ENCODE results near the gene IFT122.

IFT122 gene

GRCh38 chr3:129525341-129525968, 85.4 kb downstream of the IFT122 start:
- Mint-ChIP-seq H3K36me3 (ENCODE audit: low read depth) (no peaks in the 10 kb centered on the region), H3K9me3 (no peaks in the 10 kb centered on the region), H3K27me3 (ENCODE audit: low read depth, poor library complexity) (peaks cover 14% of the 10 kb centered on the region), H3K4me3 (no peak overlapping the region), H3K27ac (no peak overlapping the region), H3K4me1 (peaks cover 49% of the 10 kb centered on the region)
- no peak for TF ChIP-seq CTCF (IDR thresholded peaks at IDR 0.05)
- no peak for DNase-seq

- H3K36me3 Mint-ChIP-seq (ENCODE audit: low read depth): no peaks in the 10 kb centered on the region
- no peak overlapping the region for H3K27ac Mint-ChIP-seq
- H3K27me3 Mint-ChIP-seq (ENCODE audit: low read depth, poor library complexity): peaks cover 18% of the 10 kb centered on the region
- no peak overlapping the region for H3K4me3 Mint-ChIP-seq
- TF ChIP-seq CTCF (IDR thresholded peaks at IDR 0.05): no peak
- DNase-seq: no peak
- peaks cover 49% of the 10 kb centered on the region for H3K4me1 Mint-ChIP-seq
- H3K9me3 Mint-ChIP-seq: no peaks in the 10 kb centered on the region
Measured at GRCh38 chr3:129526121-129526900, 86.3 kb downstream of the IFT122 start.

- Mint-ChIP-seq H3K4me1 (peaks cover 40% of the 10 kb centered on the region), H3K9me3 (no peaks in the 10 kb centered on the region), H3K36me3 (ENCODE audit: low read depth) (no peaks in the 10 kb centered on the region), H3K27ac (peak overlapping the region; percentile 48), H3K4me3 (no peak overlapping the region), H3K27me3 (ENCODE audit: low read depth, poor library complexity) (peaks cover 25% of the 10 kb centered on the region)
- TF ChIP-seq CTCF (IDR thresholded peaks at IDR 0.05): no peak
- no peak for DNase-seq
Measured at GRCh38 chr3:129527262-129527661, 87.2 kb downstream of the IFT122 start.

DNA sequence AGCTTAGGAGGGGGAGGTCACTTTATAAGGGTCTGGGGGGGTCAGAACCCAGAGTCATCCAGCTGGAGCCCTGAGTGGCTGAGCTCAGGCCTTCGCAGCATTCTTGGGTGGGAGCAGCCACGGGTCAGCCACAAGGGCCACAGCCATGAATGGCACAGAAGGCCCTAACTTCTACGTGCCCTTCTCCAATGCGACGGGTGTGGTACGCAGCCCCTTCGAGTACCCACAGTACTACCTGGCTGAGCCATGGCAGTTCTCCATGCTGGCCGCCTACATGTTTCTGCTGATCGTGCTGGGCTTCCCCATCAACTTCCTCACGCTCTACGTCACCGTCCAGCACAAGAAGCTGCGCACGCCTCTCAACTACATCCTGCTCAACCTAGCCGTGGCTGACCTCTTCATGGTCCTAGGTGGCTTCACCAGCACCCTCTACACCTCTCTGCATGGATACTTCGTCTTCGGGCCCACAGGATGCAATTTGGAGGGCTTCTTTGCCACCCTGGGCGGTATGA, 88.6 kb downstream of the IFT122 start, which contains the start of gene RHO:
Gene RHO, plus strand, starts transcription at position 51 of the 512 bp plus-strand sequence. Its CDS starts 95 bp downstream, at position 146.
- H3K27me3 Mint-ChIP-seq (ENCODE audit: low read depth, poor library complexity): peaks cover 25% of the 10 kb centered on the region
- no peaks in the 10 kb centered on the region for H3K36me3 Mint-ChIP-seq (ENCODE audit: low read depth)
- peak within 1 kb of the TSS; percentile 49 for H3K27ac Mint-ChIP-seq
- no peak for DNase-seq
- H3K4me3 Mint-ChIP-seq: no peak within 1 kb of the TSS
- no peaks in the 10 kb centered on the region for H3K9me3 Mint-ChIP-seq
- no peak for TF ChIP-seq CTCF (IDR thresholded peaks at IDR 0.05)
- peaks cover 34% of the 10 kb centered on the region for H3K4me1 Mint-ChIP-seq

- Mint-ChIP-seq H3K9me3 (no peaks in the 10 kb centered on the region), H3K4me3 (no peak overlapping the region), H3K27ac (no peak overlapping the region), H3K36me3 (ENCODE audit: low read depth) (no peaks in the 10 kb centered on the region), H3K4me1 (peaks cover 43% of the 10 kb centered on the region), H3K27me3 (ENCODE audit: low read depth, poor library complexity) (peaks cover 21% of the 10 kb centered on the region)
- no peak for TF ChIP-seq CTCF (IDR thresholded peaks at IDR 0.05)
- no peak for DNase-seq
Measured at GRCh38 chr3:129529436-129530210, 89.6 kb downstream of the IFT122 start.
